Transverse colon (tissue), 3 donors: ENCODE results near the gene SLIT3.

ENCODE experiments used
- POLR2A ChIP-seq: fragments of 450-650 bp; IDR thresholded peaks from one replicate; pipeline ENCODE4 v1.6.1; 2016; ENCODE audit warnings: antibody characterized with exemption, mild to moderate bottlenecking, moderate library complexity
- TF ChIP-seq, protein P1 (sequence below), 5 experiments: fragments of 200-600 bp in 3 of 5; fragments of 450-650 bp in 2 of 5; sonication (generic) in 3 of 5; IDR thresholded peaks; 1 replicate in 2 of 5; 2 replicates in 3 of 5; pipeline ENCODE4 v1.5.1; 2016 to 2017; ENCODE audit warnings: antibody characterized with exemption in 5 of 5, inconsistent platforms in 3 of 5, mild to moderate bottlenecking in 2 of 5, moderate library complexity in 1 of 5

DNA sequence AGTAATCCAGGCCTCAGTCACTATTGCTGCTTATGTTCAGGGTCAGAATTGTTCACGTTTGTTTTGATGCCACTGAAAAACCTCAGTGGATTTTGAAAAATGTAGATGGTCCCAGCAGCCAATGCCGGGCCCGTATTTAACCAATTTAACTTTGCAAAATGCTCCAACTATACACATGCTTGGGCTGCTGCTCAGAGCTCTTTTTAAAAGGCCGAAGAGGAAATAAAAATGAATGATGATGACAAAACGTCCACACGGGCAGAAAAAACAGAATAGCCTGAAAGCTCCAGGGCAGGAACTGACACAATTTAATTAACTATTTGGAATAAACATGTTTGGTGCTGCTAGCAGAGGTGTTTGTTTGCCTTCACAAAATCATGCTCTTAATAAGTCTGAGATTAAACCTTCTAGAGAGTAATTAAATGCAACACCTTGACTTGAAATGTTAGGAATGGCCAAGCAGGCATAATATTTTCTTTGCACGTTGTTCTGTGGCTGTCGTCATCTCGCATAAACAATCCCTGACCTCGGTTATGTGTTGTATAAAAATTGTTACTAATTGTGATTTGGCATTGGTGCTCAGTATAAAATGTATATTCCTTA lies 152.7 kb downstream of the SLIT3 start:
- TF ChIP-seq POLR2A = no peak
- TF ChIP-seq, protein P1, sequence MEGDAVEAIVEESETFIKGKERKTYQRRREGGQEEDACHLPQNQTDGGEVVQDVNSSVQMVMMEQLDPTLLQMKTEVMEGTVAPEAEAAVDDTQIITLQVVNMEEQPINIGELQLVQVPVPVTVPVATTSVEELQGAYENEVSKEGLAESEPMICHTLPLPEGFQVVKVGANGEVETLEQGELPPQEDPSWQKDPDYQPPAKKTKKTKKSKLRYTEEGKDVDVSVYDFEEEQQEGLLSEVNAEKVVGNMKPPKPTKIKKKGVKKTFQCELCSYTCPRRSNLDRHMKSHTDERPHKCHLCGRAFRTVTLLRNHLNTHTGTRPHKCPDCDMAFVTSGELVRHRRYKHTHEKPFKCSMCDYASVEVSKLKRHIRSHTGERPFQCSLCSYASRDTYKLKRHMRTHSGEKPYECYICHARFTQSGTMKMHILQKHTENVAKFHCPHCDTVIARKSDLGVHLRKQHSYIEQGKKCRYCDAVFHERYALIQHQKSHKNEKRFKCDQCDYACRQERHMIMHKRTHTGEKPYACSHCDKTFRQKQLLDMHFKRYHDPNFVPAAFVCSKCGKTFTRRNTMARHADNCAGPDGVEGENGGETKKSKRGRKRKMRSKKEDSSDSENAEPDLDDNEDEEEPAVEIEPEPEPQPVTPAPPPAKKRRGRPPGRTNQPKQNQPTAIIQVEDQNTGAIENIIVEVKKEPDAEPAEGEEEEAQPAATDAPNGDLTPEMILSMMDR (IDR thresholded peaks at IDR 0.05) = no peak
